ENCODE results near the gene FCSK. TPM values are rescaled to one million over a fixed set of nuclear protein-coding genes. Genes with fewer than 3 reads are reported as not detected.

Gene FCSK
- total and polyA plus RNA-seq, 2 of the 13 experiments (the other 11 are each of a cell fraction or from before 2014, with no cell fraction given): 9.1 to 19.2 TPM

GRCh38 chr16:70416748-70417616 is 37.4 kb upstream of the FCSK start (continued):
- TF ChIP-seq LBX2 (CRISPR knock-in tag; IDR thresholded peaks at IDR 0.05; ENCODE audit: borderline replicate concordance) (no peak), NR2F2 (IDR thresholded peaks at IDR 0.05; ENCODE audit: borderline replicate concordance, low read depth) (no peak; the same call in 1 of the 2 replicates), ZFAT (CRISPR knock-in tag; conservative IDR thresholded peaks at IDR 0.05) (no peak), MAZ (IDR thresholded peaks at IDR 0.05; ENCODE audit: borderline replicate concordance, low read depth, low read length) (0 out of 2 replicates have a peak, but pooled peaks have one; percentile 18), MAZ (CRISPR knock-in tag; IDR thresholded peaks at IDR 0.05; ENCODE audit: low read depth) (no peak), NFRKB (IDR thresholded peaks at IDR 0.05) (no peak), RFXAP (CRISPR knock-in tag; IDR thresholded peaks at IDR 0.05; ENCODE audit: borderline replicate concordance) (no peak; the same call in 1 of the 2 replicates), FOXJ3 (CRISPR knock-in tag; IDR thresholded peaks at IDR 0.05; ENCODE audit: borderline replicate concordance) (no peak), ZNF780A (CRISPR knock-in tag; IDR thresholded peaks at IDR 0.05) (no peak), KLF9 (CRISPR knock-in tag; IDR thresholded peaks at IDR 0.05; ENCODE audit: low read depth) (no peak), SCMH1 (CRISPR knock-in tag; IDR thresholded peaks at IDR 0.05; ENCODE audit: borderline replicate concordance) (no peak), HOXD1 (CRISPR knock-in tag; IDR thresholded peaks at IDR 0.05) (no peak), RFX5 (IDR thresholded peaks at IDR 0.05; ENCODE audit: low read depth, low read length) (no peak), GMEB2 (CRISPR knock-in tag; IDR thresholded peaks at IDR 0.05; ENCODE audit: low read depth) (no peak), ZSCAN21 (CRISPR knock-in tag; IDR thresholded peaks at IDR 0.05; ENCODE audit: borderline replicate concordance) (no peak; the same call in 1 of the 2 replicates), ZNF678 (CRISPR knock-in tag; IDR thresholded peaks at IDR 0.05) (no peak), RARA (CRISPR knock-in tag; IDR thresholded peaks at IDR 0.05) (no peak), POLR2G (IDR thresholded peaks at IDR 0.05; ENCODE audit: low read depth, low read length) (no peak), FOXK1 (CRISPR knock-in tag; IDR thresholded peaks at IDR 0.05; ENCODE audit: borderline replicate concordance, low read depth) (no peak), FIP1L1 (IDR thresholded peaks at IDR 0.05; ENCODE audit: borderline replicate concordance, insufficient read depth, low read depth, low read length) (no peak), RFX1 (IDR thresholded peaks at IDR 0.05) (no peak), ZNF382 (CRISPR knock-in tag; IDR thresholded peaks at IDR 0.05; ENCODE audit: borderline replicate concordance) (no peak)
- TF ChIP-seq, protein P1, sequence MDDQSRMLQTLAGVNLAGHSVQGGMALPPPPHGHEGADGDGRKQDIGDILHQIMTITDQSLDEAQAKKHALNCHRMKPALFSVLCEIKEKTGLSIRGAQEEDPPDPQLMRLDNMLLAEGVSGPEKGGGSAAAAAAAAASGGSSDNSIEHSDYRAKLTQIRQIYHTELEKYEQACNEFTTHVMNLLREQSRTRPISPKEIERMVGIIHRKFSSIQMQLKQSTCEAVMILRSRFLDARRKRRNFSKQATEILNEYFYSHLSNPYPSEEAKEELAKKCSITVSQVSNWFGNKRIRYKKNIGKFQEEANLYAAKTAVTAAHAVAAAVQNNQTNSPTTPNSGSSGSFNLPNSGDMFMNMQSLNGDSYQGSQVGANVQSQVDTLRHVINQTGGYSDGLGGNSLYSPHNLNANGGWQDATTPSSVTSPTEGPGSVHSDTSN (CRISPR knock-in tag; IDR thresholded peaks at IDR 0.05; ENCODE audit: borderline replicate concordance): no peak
- TF ChIP-seq, protein P2, sequence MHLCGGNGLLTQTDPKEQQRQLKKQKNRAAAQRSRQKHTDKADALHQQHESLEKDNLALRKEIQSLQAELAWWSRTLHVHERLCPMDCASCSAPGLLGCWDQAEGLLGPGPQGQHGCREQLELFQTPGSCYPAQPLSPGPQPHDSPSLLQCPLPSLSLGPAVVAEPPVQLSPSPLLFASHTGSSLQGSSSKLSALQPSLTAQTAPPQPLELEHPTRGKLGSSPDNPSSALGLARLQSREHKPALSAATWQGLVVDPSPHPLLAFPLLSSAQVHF (CRISPR knock-in tag; IDR thresholded peaks at IDR 0.05): 0 out of 2 replicates have a peak, but pooled peaks have one; percentile 33
- TF ChIP-seq, protein P3, sequence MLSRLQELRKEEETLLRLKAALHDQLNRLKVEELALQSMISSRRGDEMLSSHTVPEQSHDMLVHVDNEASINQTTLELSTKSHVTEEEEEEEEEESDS (CRISPR knock-in tag; IDR thresholded peaks at IDR 0.05; ENCODE audit: borderline replicate concordance): no peak

Measured in HepG2 (cell line).